GM19099 (cell line): ENCODE results near the gene PRELP.

Source experiments
- POLR2A ChIP-seq: IDR thresholded peaks from 3 replicates; pipeline ENCODE4 v1.6.1; 2011; ENCODE audit warnings: low read depth; ENCODE audit not compliant: insufficient read length; ENCODE audit errors: extremely low read depth

The PRELP gene

DNA sequence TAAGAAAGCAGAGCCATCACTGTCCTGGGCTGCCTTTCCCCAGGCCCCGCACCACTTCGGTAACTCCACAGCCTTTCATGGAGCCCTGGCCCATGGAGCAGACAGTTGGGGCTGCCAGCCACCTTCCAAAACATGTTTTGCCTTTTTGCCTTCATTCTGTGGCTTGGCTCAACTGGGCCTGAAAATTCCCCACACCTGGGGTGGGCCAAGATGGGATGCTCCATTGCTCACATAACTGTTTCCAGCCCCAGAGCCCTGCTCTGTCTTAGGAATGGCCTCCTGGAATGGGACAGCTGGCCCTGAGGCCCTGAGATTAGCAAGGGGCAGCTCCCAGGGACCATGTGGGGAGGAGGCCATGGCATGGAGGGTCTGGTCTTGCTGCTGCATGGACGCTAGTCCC lies 10.9 kb upstream of the PRELP start:
- no peak for TF ChIP-seq POLR2A

DNA sequence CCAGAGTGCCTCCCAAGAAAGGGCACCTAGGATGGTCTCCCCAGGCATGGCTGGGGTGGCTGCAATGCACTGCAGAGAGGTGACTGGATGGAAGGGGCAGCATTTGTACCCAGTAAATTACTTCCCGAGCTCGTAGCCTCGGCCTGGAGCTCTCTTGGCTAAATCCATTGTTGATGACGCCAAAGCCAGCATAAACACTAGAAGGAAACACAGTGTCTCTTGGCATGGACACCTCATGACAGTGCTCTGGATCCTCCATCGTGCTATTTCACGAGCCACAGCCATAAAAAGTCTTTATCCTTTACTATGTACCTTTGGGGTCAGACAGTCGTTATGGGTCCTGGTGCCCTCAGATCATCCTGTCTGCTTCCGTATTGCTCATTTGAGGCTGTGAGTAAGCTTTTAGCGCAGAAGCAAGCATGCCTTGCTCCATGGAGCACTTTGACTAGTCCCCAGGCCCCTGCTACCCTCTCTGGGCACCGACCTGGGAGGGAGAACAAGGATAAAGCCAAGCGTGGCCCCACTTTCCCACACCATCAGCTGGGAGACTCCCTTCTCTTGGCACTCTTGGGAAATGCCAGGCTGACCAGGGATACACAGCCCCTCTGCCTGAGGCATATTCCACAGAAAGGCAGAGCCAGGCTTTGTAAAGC lies 10.3 kb upstream of the PRELP start:
- TF ChIP-seq POLR2A: no peak

DNA sequence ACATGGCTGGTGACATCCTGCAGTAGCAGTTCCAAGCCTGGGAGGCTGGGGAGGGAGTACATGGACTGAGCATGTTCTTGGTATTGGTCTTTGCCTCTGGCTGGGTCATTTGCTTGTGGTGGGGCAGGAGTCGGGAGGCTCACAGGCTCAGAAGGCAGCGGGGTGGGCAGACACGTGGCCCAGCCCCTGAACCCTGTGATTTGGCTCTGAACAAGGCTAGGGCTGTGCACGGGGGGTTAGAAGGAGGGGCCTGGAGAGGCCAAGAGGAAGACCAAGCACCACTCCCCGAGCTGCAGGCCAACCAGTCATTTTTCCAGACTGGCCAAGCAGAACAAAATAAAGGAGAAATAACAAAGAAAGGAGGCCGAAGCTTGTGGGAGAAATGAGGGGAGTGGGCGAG lies 9.7 kb upstream of the PRELP start:
- no peak for TF ChIP-seq POLR2A

DNA sequence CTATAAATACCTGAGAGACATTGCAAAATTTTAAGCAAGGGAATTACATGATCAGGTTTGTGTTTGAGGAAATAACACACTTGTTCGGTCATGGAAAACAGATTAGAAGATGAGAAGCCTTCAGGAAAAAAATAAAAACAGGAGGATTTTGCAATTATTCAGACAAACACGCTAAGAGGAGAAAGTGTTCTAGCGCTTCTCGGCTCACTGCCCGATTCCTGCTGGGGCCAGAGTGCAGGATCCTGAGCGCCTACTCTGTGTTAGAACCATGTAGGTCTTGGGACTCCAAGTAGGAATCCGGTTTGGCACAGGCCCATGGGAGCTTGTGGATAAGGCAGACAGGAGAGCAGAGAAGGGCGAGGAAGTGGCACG lies 8.1 kb upstream of the PRELP start:
- TF ChIP-seq POLR2A: no peak

DNA sequence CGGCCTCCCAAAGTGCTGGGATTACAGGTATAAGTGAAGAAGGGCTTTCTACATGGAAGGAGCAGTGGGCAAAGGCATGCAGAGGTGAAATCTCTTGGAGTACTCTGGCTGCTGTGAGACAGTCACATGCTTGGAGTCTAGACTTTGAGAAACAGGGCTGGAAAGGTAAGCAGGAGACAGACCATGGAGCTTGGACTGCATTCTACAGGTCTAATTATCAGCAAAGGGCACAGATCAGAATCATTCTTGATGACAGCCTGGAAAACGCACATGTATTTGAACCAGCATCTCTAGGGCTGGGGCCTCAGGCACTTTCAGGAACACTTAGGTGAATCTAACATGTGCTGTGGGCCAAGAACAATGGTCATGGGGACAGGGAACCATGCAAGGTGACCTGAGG lies 7.3 kb upstream of the PRELP start:
- TF ChIP-seq POLR2A: no peak

DNA sequence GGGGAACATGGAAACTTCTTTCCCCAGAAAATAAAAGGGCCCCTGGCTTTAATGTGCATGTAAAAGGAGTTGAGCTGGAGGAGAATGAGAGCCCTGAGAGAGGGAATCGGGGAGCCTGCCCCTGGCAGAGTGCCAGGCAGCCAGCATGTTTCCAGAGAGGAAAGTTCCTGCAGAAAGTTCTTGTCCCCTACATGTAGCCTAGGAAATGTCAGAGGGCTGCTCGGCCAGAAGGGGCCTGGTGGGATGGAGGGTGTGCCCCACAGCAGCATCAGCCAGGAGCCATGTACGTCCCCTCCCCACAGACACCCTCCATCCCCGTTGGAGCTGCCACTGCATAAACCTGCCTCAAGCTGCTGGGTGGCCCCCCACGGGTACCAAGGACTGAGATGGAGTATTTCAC lies 5.4 kb upstream of the PRELP start:
- TF ChIP-seq POLR2A: no peak

DNA sequence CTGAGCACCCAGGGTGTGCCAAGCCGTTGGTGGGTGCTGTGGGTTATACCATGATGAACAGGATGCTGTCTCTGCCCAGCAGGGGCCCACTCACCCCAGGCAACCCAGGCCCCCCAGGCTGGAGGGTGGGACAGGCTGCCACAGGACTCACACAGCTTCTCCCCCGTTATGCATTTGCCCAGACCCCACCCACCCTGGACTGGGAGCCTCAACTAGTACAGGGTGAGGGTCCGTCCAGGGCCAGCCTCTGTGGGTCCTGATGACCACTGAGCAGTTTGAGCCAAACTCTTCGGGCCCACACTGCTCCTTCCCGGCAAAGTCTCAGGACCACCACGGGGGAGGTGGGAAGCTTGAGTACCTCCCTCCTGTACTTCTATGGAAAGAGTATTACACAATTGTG lies 3.8 kb upstream of the PRELP start:
- no peak for TF ChIP-seq POLR2A

DNA sequence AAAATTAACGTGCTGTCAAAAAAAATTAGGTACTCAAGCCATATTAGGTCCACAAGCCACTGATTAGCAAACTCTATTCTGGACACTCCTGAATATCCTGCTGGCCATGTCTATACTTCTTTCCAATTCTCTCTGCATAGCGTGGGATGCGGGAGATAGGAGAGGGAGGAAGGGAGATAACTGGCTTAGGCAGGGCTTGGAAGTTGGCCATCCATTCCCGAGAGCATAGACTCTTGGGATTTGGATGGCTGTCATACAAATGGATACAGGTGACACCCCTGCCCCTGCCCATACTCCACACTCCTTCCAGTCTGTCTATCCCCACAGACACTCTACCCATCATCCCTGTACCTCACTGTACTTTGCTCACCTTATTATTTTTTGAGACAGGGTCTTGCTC lies 2.3 kb upstream of the PRELP start:
- no peak for TF ChIP-seq POLR2A

DNA sequence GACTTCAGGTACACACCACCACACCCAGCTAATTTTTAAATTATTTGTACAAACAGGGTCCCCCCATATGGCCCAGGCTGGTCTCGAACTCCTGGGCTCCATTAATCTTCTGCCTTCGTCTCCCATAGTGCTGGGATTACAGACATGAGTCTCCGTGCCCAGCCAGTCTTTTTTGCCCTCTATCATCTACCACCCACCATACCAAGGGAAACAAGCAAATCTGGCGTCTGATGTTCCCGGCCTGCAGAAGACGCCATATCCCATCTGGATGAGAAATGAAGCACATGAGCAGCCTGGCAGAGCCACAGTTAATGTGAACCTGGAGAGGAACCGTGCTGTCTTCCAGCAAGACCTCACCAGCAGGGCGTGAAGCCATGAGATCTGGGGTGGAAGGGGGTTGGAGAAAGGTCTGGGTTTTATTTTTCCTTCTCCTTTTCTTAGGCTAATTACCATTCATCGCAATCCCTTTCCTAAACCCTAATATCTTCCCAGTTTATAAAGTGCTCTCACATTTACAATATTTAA lies 1.8 kb upstream of the PRELP start:
- TF ChIP-seq POLR2A: no peak

DNA sequence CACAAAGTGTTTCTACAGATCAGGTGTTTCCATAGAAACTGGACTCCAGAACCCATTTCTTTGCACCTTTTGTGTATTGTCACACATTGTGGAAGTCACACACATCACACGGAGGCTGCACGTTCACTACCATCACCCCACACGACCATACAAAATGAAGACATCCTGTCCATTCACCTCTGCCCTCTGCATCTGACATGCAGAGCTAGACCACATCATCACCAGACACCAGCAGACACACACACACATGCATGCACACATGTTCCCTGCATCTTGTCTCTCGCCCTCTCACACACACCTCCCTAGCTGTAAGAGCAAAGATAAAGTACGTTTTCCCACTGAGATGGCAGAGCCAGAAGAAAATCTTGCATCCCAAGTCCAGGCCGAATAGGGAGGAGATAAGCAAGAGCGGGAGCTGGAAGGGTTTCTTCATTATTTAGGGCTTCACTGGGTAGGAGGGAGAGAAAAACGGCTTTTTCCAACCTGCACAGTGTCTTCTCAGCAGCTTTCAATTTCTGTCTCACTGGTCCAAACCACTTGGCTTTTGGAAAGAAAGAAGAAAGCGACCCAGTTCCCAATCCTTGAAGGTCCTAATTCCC lies 709 bp downstream of the PRELP start:
- no peak for TF ChIP-seq POLR2A

DNA sequence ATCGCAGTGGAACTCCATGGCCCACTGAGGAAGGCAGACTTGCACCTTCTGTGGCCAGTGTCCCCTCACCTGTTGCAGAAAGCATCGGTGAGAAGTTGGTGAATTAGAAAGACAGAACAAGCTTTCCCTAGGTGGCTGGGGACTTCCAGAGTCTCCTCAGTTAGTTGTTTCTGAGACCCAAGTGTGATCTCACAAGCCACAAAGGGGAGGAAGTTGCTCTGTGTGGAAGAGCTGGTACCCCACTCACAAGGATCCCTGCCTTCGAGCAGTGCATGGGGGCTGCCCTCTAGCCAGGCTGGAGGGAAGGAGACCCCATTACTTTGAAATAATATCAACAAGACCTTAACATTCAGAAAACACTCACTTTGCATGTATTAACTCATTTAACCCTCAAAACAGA lies 2.1 kb downstream of the PRELP start:
- TF ChIP-seq POLR2A: no peak

DNA sequence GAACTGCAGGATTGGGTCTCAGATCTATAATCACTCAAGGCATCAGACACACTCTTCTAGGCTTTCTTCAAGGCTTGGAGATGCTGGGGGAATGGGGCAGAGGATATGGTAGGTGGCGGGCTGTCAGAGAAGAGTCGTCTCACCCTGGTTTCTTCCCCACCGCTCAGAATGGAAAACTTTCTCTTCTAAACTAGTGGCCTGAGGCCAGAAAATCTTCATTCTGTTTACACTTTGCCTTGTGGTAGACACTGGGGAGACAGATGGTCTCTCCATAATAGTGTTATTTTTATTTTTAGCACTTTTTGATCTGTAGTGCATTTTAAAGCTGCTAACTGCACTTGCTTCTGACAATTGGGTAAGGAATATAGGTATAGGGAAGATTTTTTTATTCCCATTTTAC lies 2.6 kb downstream of the PRELP start:
- no peak for TF ChIP-seq POLR2A

DNA sequence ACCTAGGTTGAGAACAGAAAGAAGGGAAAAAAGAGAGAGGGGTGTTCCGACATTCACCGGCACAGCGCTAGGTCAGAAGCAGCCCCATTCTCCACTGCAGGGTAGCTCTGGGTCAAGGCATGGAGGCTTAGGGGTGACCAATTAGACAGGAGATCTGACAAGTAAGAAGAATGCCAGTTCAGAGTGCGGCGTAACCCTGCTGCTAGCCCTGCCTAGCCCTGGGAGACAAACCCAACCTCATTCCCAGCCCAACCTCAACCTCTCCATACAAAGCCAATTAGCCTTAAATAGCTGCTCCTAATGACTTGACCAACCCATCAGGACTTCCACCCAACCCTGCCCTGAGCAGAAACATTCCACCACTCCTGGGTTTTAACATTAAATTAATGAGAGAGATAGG lies 3.4 kb downstream of the PRELP start:
- TF ChIP-seq POLR2A: no peak

DNA sequence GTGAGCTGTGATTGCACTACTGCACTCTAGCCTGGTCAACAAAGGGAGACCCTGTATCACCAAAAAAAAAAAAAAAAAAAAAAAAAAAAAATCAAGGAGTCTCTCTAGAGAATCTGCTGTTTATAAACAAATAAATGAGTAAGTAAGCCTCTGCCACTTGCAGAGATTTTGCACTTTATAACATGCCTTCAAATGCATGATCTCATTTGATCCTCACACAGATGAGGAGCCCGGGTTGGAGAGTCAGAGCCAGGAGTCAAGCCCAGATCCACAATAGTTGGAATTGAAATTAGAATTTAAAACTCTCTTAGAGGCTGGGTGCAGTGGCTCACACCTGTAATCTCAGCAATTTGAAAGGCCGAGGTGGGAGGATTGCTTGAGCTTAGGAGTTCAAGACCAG lies 4.0 kb downstream of the PRELP start:
- no peak for TF ChIP-seq POLR2A

DNA sequence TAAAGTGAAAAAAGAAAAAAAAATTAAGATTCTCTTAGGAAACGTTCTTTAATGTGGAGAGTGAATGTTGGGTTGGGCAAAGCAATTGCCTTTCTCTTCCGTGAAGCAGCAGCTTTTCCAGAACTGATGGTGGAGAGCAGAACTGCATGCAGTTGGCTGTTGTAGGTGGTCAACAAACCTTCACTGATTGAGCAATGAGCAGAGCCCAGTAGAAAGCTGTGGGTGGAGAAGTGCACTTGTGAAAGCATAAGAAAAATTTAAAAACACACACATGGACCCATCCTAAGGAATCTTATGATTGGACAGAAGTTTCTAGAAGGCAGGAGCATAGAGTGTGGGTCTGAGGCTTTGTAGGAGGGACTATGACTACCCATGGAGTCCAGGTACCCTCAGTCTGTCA lies 4.5 kb downstream of the PRELP start:
- TF ChIP-seq POLR2A: no peak

DNA sequence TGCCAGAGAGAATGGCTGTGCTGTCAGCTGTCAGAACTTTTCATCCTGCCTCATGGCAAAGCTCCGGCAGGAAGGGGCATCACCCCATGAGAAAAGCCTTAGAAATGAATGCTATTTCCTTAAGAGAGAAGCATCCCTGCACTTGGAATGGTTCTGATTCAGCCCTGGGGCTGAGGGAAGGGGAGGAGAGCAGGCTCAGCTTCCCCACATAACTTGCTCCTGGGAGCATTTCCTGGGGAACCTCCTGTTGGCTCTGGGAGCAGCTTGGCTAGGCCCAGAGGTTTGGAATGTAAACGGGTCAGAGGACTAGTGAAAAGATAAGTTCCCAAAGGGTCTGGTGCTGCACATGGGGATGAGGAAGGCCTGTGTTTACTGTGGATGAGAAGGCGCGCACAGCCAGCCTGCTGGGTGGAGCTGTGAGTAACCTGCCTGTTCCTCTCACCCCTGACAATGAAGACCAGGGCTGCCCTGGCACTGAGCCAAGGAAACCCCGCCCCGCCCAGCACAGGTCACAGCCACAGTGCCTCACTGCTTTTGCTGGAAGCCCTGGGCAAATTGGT lies 5.0 kb downstream of the PRELP start:
- TF ChIP-seq POLR2A: no peak
